Measurements from ENCODE around the gene IDH3B.

GRCh38 chr20:2694008-2694471 is 30.0 kb upstream of the IDH3B start:
- no peak for TF ChIP-seq CTCF (IDR thresholded peaks at IDR 0.05; ENCODE audit: control extremely low read depth in 1 of 3, insufficient read depth in 1 of 3, low read depth in 1 of 3, low read length in 3 of 3)
- no peak for TF ChIP-seq MAX (IDR thresholded peaks at IDR 0.05)
- TF ChIP-seq RFX5 (IDR thresholded peaks at IDR 0.05; ENCODE audit: borderline replicate concordance, low read depth, low read length) = no peak
- peak; percentile 81 for TF ChIP-seq EZH2 (IDR thresholded peaks at IDR 0.05; ENCODE audit: low read depth, low read length, severe bottlenecking)
- no peak for TF ChIP-seq EP300 (IDR thresholded peaks at IDR 0.05; ENCODE audit: borderline replicate concordance in 1 of 2, low read depth in 2 of 2, low read length in 2 of 2)
- no peak for TF ChIP-seq KDM1A (IDR thresholded peaks at IDR 0.05; ENCODE audit: borderline replicate concordance, low read length)
- no peak for TF ChIP-seq POLR2AphosphoS5 (IDR thresholded peaks at IDR 0.05; ENCODE audit: low read depth, low read length)
- TF ChIP-seq SP1 (IDR thresholded peaks at IDR 0.05; ENCODE audit: low read depth, low read length) = no peak
- TF ChIP-seq HDAC2 (IDR thresholded peaks at IDR 0.05; ENCODE audit: borderline replicate concordance in 1 of 2, low read depth in 2 of 2, low read length in 2 of 2) = no peak
- no peak for TF ChIP-seq GTF2F1 (IDR thresholded peaks at IDR 0.05; ENCODE audit: borderline replicate concordance, low read depth, low read length)

All from H1 (cell line).